GM12878 (cell line): ENCODE data around the gene NAPEPLD. TPM values are rescaled to one million over a fixed set of nuclear protein-coding genes. Genes with fewer than 3 reads are reported as not detected.
"Not testable (repeated sequence)": the region's sequence is repeated elsewhere in the genome, so short reads cannot be mapped to it uniquely, and the experiment has no call there.

ENCODE experiments used
- ATAC-seq: fragments of 200-7000 bp; cut with Tn5 transposase; 3 replicates; pipeline ENCODE4 v1.9.1; 2020; ENCODE audit warnings: mild to moderate bottlenecking, moderate library complexity
- BruUV-seq: library from RNA; stranded (reverse); fragments of 400-500 nt; replicated peaks from 2 replicates; lab custom pipeline; 2021; lab: Mats Ljungman, UMichigan
- CTCF ChIA-PET: fragments of 300-600 bp; sonication (Branson Sonifier 250); formaldehyde crosslinking; extraction: SDS; loops from one replicate; lab custom pipeline; 2021; ENCODE audit warnings: inconsistent platforms; lab: Yijun Ruan, JAX
- POLR2A ChIA-PET: fragments of 350-600 bp; formaldehyde crosslinking; extraction: SDS; loops from one replicate; lab custom pipeline; 2021; ENCODE audit warnings: inconsistent platforms; lab: Charles Lee
- RAD21 ChIA-PET: fragments of 300-600 bp; sonication (Branson Sonifier 250); formaldehyde crosslinking; loops from one replicate; lab custom pipeline; 2023; ENCODE audit warnings: antibody characterized with exemption; ENCODE audit not compliant: unreplicated experiment; lab: Charles Lee
- SMC1A ChIA-PET: fragments of 300-600 bp; sonication (Branson Sonifier 250); formaldehyde crosslinking; loops from one replicate; lab custom pipeline; 2023; ENCODE audit not compliant: unreplicated experiment, uncharacterized antibody; lab: Charles Lee
- DNase-seq: peaks from one replicate; pipeline ENCODE4 v3.0.0-alpha.2; 2011; ENCODE audit warnings: low read depth, low spot score
- FAIRE-seq: peaks from 3 replicates; lab custom pipeline; 2011; peaks lifted over from hg19 to GRCh38; lab: Jason Lieb, UNC
- H2AFZ ChIP-seq: 2 replicates; pipeline ENCODE4 v1.6.0; 2011; ENCODE audit warnings: low read depth, low read length, control low read depth; ENCODE audit not compliant: control insufficient read depth
- H3K27ac ChIP-seq: 2 replicates; pipeline ENCODE4 v1.5.1; 2011; ENCODE audit warnings: control low read depth; ENCODE audit not compliant: control insufficient read depth, insufficient read depth
- H3K27me3 ChIP-seq, 2 experiments: replicated peaks in 1 of 2; 2 replicates each; pipeline versions ENCODE4 v1.6.0 to v1.6.1; 2011; ENCODE audit warnings: low read length in 1 of 2; ENCODE audit not compliant: control insufficient read depth in 2 of 2, insufficient read depth in 2 of 2
- H3K36me3 ChIP-seq, 2 experiments: 2 replicates each; pipeline ENCODE4 v1.5.1; 2011; ENCODE audit warnings: low read length in 1 of 2; ENCODE audit not compliant: control insufficient read depth in 2 of 2, insufficient read depth in 2 of 2
- H3K4me1 ChIP-seq: 2 replicates; pipeline ENCODE4 v1.6.1; 2011; ENCODE audit warnings: mild to moderate bottlenecking, low read length, moderate library complexity, mixed read lengths; ENCODE audit not compliant: control insufficient read depth, insufficient read depth
- H3K4me2 ChIP-seq: 2 replicates; pipeline ENCODE4 v1.6.0; 2011; ENCODE audit warnings: control low read depth; ENCODE audit not compliant: control insufficient read depth, insufficient read depth
- H3K4me3 ChIP-seq: fragments of 200-600 bp; sonication (generic); 2 replicates; pipeline ENCODE4 v1.5.1; 2016
- H3K79me2 ChIP-seq: 2 replicates; pipeline ENCODE4 v1.6.0; 2011; ENCODE audit warnings: low read length; ENCODE audit not compliant: control insufficient read depth, insufficient read depth
- H3K9ac ChIP-seq: 2 replicates; pipeline ENCODE4 v1.8.0; 2011; ENCODE audit warnings: low read length, control low read depth, mixed read lengths; ENCODE audit not compliant: control insufficient read depth, insufficient read depth
- H3K9me3 ChIP-seq: replicated peaks from 3 replicates; pipeline ENCODE4 v1.5.1; 2011; ENCODE audit warnings: mild to moderate bottlenecking, low read length; ENCODE audit not compliant: control insufficient read depth, insufficient read depth
- H4K20me1 ChIP-seq: 2 replicates; pipeline ENCODE4 v1.6.0; 2011; ENCODE audit not compliant: control insufficient read depth, insufficient read depth
- ATF7 ChIP-seq: fragments of 450-650 bp; IDR thresholded peaks from 2 replicates; pipeline ENCODE4 v1.6.1; 2016; ENCODE audit warnings: low read depth, mild to moderate bottlenecking
- CUX1 ChIP-seq: IDR thresholded peaks from 2 replicates; pipeline ENCODE4 v1.6.1; 2012; ENCODE audit warnings: improper control_type of control experiment, low read depth, low read length; ENCODE audit not compliant: insufficient replicate concordance
- KLF5 ChIP-seq: fragments of 450-650 bp; IDR thresholded peaks from 2 replicates; pipeline ENCODE4 v1.6.1; 2014; ENCODE audit warnings: mild to moderate bottlenecking; ENCODE audit not compliant: partially characterized antibody
- ZBTB11 ChIP-seq: fragments of 450-650 bp; formaldehyde crosslinking; IDR thresholded peaks from 2 replicates; pipeline ENCODE4 v1.5.0; 2022; ENCODE audit warnings: mild to moderate bottlenecking, missing genetic modification characterization
- WGBS: methylation state at CpG from one replicate; pipeline ENCODE4 v1.1.6; 2016; ENCODE audit warnings: low lambda C conversion rate; ENCODE audit not compliant: insufficient replicate concordance, insufficient coverage; ENCODE audit errors: missing lambda C conversion rate; 5-methylcytosine and 5-hydroxymethylcytosine counted together
- in situ Hi-C: fragments of 300-500 bp; cut with MboI; formaldehyde crosslinking; loops from 9 replicates; pipeline ENCODE4 v1.14.3; 2018; ENCODE audit warnings: mixed read lengths
- intact Hi-C: fragments of 100-400 bp; cut with micrococcal nuclease; formaldehyde crosslinking; loops from one replicate; pipeline ENCODE4 v1.14.2; 2022; ENCODE audit not compliant: unreplicated experiment
- polyA plus RNA-seq, 11 experiments: library from polyadenylated mRNA; depleted of rRNA in 4 of 11; unstranded in 6 of 11; stranded (reverse) in 5 of 11; fragments of >200 nt; fragmentation: Nextera tagmentation in 4 of 11; fragmentation: Illumina TruSeq in 1 of 11; extraction: Ambion mirVana in 4 of 11; extraction: Trizol in 1 of 11; gene quantifications; 1 replicate in 1 of 11; 2 replicates in 10 of 11; pipeline versions ENCODE4 v1.2.1 to v1.2.3, GENCODE V29; 2011 to 2016; ENCODE audit warnings: inconsistent platforms in 2 of 11, missing spikeins in 2 of 11, low read depth in 1 of 11
- total RNA-seq, 4 experiments: library from RNA; depleted of rRNA in 3 of 4; stranded (reverse); fragments of >200 nt in 3 of 4; fragmentation: Illumina TruSeq in 1 of 4; extraction: Trizol in 1 of 4; gene quantifications; 2 replicates each; pipeline versions ENCODE4 v1.2.1 to v1.2.3, GENCODE V29; 2013 to 2021

The NAPEPLD gene
- total and polyA plus RNA-seq, 10 of the 15 experiments (the other 5 are each of a cell fraction or from before 2014, with no cell fraction given), result 6.0 to 16.2 (median 8.6) TPM

- DNase-seq, result no peak
- TF ChIP-seq ATF7, result no peak
- TF ChIP-seq KLF5, result no peak
- no peak for TF ChIP-seq ZBTB11 (CRISPR knock-in tag)
- no peak for TF ChIP-seq CUX1
- TF ChIP-seq, all 136 proteins: peak for 0
- no peaks in the 10 kb centered on the region for H3K4me1 ChIP-seq
- no peaks in the 10 kb centered on the region for H4K20me1 ChIP-seq
- intact Hi-C loops (no loop called here), in situ Hi-C loops (no loop called here)
- H3K36me3 ChIP-seq, result peaks cover 0 to 18% of the 10 kb centered on the region in 2 experiments; a peak in 2 of 4 replicates
- H3K9ac ChIP-seq, result no peak overlapping the region
- BruUV-seq, result no TSS peak
- WGBS, result 98% methylated on average over 2 of the region's 2 CpGs
- ChIA-PET POLR2A (no interaction called here), RAD21 (no interaction called here), CTCF (interaction anchor here (1.1 kb wide), 2 partner anchors 12 to 35 kb away, joined by 3 to 4 read pairs; no protein-coding TSS in a partner anchor), SMC1A (interaction anchor here (1.6 kb wide), 1 partner anchor 8 kb away, joined by 5 read pairs; no protein-coding TSS in a partner anchor)
- no peaks in the 10 kb centered on the region for H3K27me3 ChIP-seq
- no peak overlapping the region for H3K27ac ChIP-seq
- no peak overlapping the region for H3K4me2 ChIP-seq
- no peak for ATAC-seq
- no peak overlapping the region for H2AFZ ChIP-seq
- no peak for FAIRE-seq
- no peak overlapping the region for H3K4me3 ChIP-seq
- no peaks in the 10 kb centered on the region for H3K79me2 ChIP-seq
- H3K9me3 ChIP-seq, result no peaks in the 10 kb centered on the region; the same call in 2 of the 3 replicates
Observed at GRCh38 chr7:103097041-103097440, 51.9 kb downstream of the NAPEPLD start.

- FAIRE-seq, DNase-seq, intact Hi-C loops, H3K9me3 ChIP-seq, ATAC-seq, H3K27ac ChIP-seq, H3K4me1 ChIP-seq, H3K4me2 ChIP-seq, H3K9ac ChIP-seq, BruUV-seq, CTCF ChIA-PET, in situ Hi-C loops, H3K4me3 ChIP-seq, RAD21 ChIA-PET, H4K20me1 ChIP-seq, H3K79me2 ChIP-seq, H3K27me3 ChIP-seq, H2AFZ ChIP-seq: not testable (repeated sequence)
- POLR2A ChIA-PET, result interaction anchor here (1.1 kb wide), 1 partner anchor 21 kb away, joined by 3 read pairs; the partner anchor contains the start of genes ARMC10 and FBXL13
- peaks cover 0 to 13% of the 10 kb centered on the region in 2 experiments; a peak in 2 of 4 replicates for H3K36me3 ChIP-seq
- SMC1A ChIA-PET, result interaction anchor here (1.6 kb wide), 1 partner anchor 9 kb away, joined by 5 read pairs; no protein-coding TSS in a partner anchor
- 83% methylated on average over 2 of the region's 2 CpGs for WGBS
Observed at GRCh38 chr7:103095558-103095957, 53.3 kb downstream of the NAPEPLD start.
